IMR-90 (cell line): ENCODE results near the gene PMF1. TPM values are rescaled to one million over a fixed set of nuclear protein-coding genes. Genes with fewer than 3 reads are reported as not detected.
"Not testable (repeated sequence)": the region's sequence is repeated elsewhere in the genome, so short reads cannot be mapped to it uniquely, and the experiment has no call there.

ENCODE experiments used
- ATAC-seq: fragments of 200-7000 bp; cut with Tn5 transposase; 2 replicates; pipeline ENCODE4 v1.9.1; 2020; ENCODE audit warnings: low read depth, mild to moderate bottlenecking, moderate library complexity
- BruUV-seq: library from RNA; stranded (reverse); fragments of 400-500 nt; replicated peaks from 2 replicates; lab custom pipeline; 2021; lab: Mats Ljungman, UMichigan
- CTCF ChIA-PET: fragments of 300-600 bp; formaldehyde crosslinking; extraction: SDS; loops from one replicate; lab custom pipeline; 2021; ENCODE audit warnings: antibody characterized with exemption; lab: Yijun Ruan, JAX
- POLR2A ChIA-PET: fragments of 300-600 bp; sonication (Branson Sonifier 250); formaldehyde crosslinking; loops from one replicate; lab custom pipeline; 2022; ENCODE audit warnings: antibody characterized with exemption; ENCODE audit not compliant: unreplicated experiment; lab: Charles Lee
- DNase-seq: peaks from one replicate; pipeline ENCODE4 v3.0.0; 2013
- H2AFZ ChIP-seq: replicated peaks from 2 replicates; pipeline ENCODE3; 2013; ENCODE audit warnings: low read length, mild to moderate bottlenecking; ENCODE audit not compliant: poor library complexity
- H2AK5ac ChIP-seq: 2 replicates; pipeline ENCODE4 v1.6.1; 2013; ENCODE audit warnings: low read depth, low read length, inconsistent platforms
- H2AK9ac ChIP-seq: replicated peaks from 2 replicates; pipeline ENCODE3; 2013; ENCODE audit warnings: mild to moderate bottlenecking, low read depth, low read length, moderate library complexity; ENCODE audit not compliant: poor library complexity
- H2BK120ac ChIP-seq: 2 replicates; pipeline ENCODE4 v1.6.1; 2013; ENCODE audit warnings: low read depth, low read length, inconsistent platforms
- H2BK15ac ChIP-seq: 3 replicates; pipeline ENCODE4 v1.6.1; 2013; ENCODE audit warnings: low read depth, low read length, inconsistent platforms
- H2BK20ac ChIP-seq: 2 replicates; pipeline ENCODE4 v1.6.1; 2013; ENCODE audit warnings: low read depth, mild to moderate bottlenecking, inconsistent platforms, low read length, moderate library complexity
- H2BK5ac ChIP-seq: 2 replicates; pipeline ENCODE4 v1.6.1; 2013; ENCODE audit warnings: mild to moderate bottlenecking, low read depth, low read length, inconsistent platforms; ENCODE audit not compliant: poor library complexity, severe bottlenecking
- H3K14ac ChIP-seq: replicated peaks from 2 replicates; pipeline ENCODE4 v1.6.1; 2013; ENCODE audit warnings: low read depth, low read length, inconsistent platforms
- H3K18ac ChIP-seq: 2 replicates; pipeline ENCODE4 v1.6.1; 2013; ENCODE audit warnings: low read depth, low read length, control low read depth
- H3K23ac ChIP-seq: 2 replicates; pipeline ENCODE4 v1.6.1; 2013; ENCODE audit warnings: low read depth, low read length, inconsistent platforms
- H3K27ac ChIP-seq: 2 replicates; pipeline ENCODE4 v1.5.1; 2013; ENCODE audit warnings: mild to moderate bottlenecking, control low read depth, low read length; ENCODE audit not compliant: insufficient read depth
- H3K27me3 ChIP-seq: 2 replicates; pipeline ENCODE4 v1.6.1; 2013; ENCODE audit warnings: low read length; ENCODE audit not compliant: control insufficient read depth, insufficient read depth
- H3K36me3 ChIP-seq: 2 replicates; pipeline ENCODE4 v1.6.1; 2013; ENCODE audit warnings: low read length, mixed read lengths; ENCODE audit not compliant: control insufficient read depth, insufficient read depth
- H3K4ac ChIP-seq: 2 replicates; pipeline ENCODE4 v1.6.1; 2013; ENCODE audit warnings: low read depth, low read length, inconsistent platforms
- H3K4me1 ChIP-seq: 2 replicates; pipeline ENCODE4 v1.6.1; 2013; ENCODE audit warnings: low read length, mixed read lengths; ENCODE audit not compliant: control insufficient read depth, insufficient read depth
- H3K4me2 ChIP-seq: 2 replicates; pipeline ENCODE4 v1.6.1; 2013; ENCODE audit warnings: low read depth, mild to moderate bottlenecking, control low read depth, low read length, moderate library complexity
- H3K4me3 ChIP-seq: 2 replicates; pipeline ENCODE4 v1.5.1; 2013; ENCODE audit warnings: low read depth, mild to moderate bottlenecking, control low read depth, low read length, moderate library complexity; ENCODE audit not compliant: insufficient read depth
- H3K56ac ChIP-seq: 2 replicates; pipeline ENCODE4 v1.6.1; 2013; ENCODE audit warnings: low read length, inconsistent platforms; ENCODE audit not compliant: insufficient read depth; ENCODE audit errors: extremely low read depth
- H3K79me1 ChIP-seq, 2 experiments: 2 replicates each; pipeline ENCODE4 v1.6.1; 2013; ENCODE audit warnings: low read length in 2 of 2, inconsistent platforms in 1 of 2, low read depth in 1 of 2
- H3K9ac ChIP-seq: 2 replicates; pipeline ENCODE4 v1.6.1; 2013; ENCODE audit warnings: low read depth, low read length, control low read depth
- H3K9me1 ChIP-seq: 2 replicates; pipeline ENCODE4 v1.6.1; 2013; ENCODE audit warnings: low read length, inconsistent platforms; ENCODE audit not compliant: insufficient read depth
- H3K9me3 ChIP-seq: 2 replicates; pipeline ENCODE4 v1.6.1; 2013; ENCODE audit warnings: low read length; ENCODE audit not compliant: control insufficient read depth, insufficient read depth
- H4K20me1 ChIP-seq: 2 replicates; pipeline ENCODE4 v1.6.1; 2013; ENCODE audit warnings: low read length, inconsistent platforms; ENCODE audit not compliant: insufficient read depth
- H4K5ac ChIP-seq: 2 replicates; pipeline ENCODE4 v1.6.1; 2013; ENCODE audit warnings: mild to moderate bottlenecking, low read depth, low read length, control low read depth
- H4K8ac ChIP-seq, 2 experiments: 2 replicates each; pipeline ENCODE4 v1.6.1; 2013; ENCODE audit warnings: low read depth in 2 of 2, low read length in 2 of 2, control low read depth in 1 of 2, inconsistent platforms in 1 of 2
- H4K91ac ChIP-seq: 2 replicates; pipeline ENCODE4 v1.6.1; 2013; ENCODE audit warnings: low read depth, low read length, inconsistent platforms; ENCODE audit not compliant: insufficient read depth
- BHLHE40 ChIP-seq: fragments of 150-350 bp; IDR thresholded peaks from 2 replicates; pipeline ENCODE4 v1.6.1; 2016; ENCODE audit warnings: mild to moderate bottlenecking, low read depth, low read length
- FOS ChIP-seq: fragments of 150-350 bp; IDR thresholded peaks from 2 replicates; pipeline ENCODE4 v1.6.1; 2016; ENCODE audit warnings: low read depth, low read length
- MAFK ChIP-seq: IDR thresholded peaks from 2 replicates; pipeline ENCODE4 v1.6.1; 2012; ENCODE audit warnings: low read depth, low read length, improper control_type of control experiment
- NFE2L2 ChIP-seq: fragments of 150-350 bp; IDR thresholded peaks from 2 replicates; pipeline ENCODE4 v1.6.1; 2016; ENCODE audit warnings: low read depth, mild to moderate bottlenecking, low read length
- WGBS, 2 experiments: methylation state at CpG; one replicate each; pipeline versions ENCODE4 v1.1.5 to v1.1.7; 2013; ENCODE audit warnings: missing lambda C conversion rate in 2 of 2; ENCODE audit not compliant: insufficient read length in 1 of 2; ENCODE audit errors: extremely low coverage in 2 of 2; 5-methylcytosine and 5-hydroxymethylcytosine counted together
- dilution Hi-C: fragments of 300-500 bp; cut with HindIII; formaldehyde crosslinking; loops from one replicate; pipeline ENCODE4 v1.14.3; 2018; ENCODE audit warnings: low sequenced_read_pairs; ENCODE audit not compliant: unreplicated experiment
- in situ Hi-C: fragments of 300-500 bp; cut with MboI; formaldehyde crosslinking; loops from 3 replicates; pipeline ENCODE4 v1.14.3; 2019; ENCODE audit warnings: low sequenced_read_pairs, inconsistent platforms, mixed read lengths
- intact Hi-C: fragments of 100-400 bp; cut with micrococcal nuclease; formaldehyde crosslinking; loops from 2 replicates; pipeline ENCODE4 v1.10.0; 2022
- polyA plus RNA-seq, 3 experiments: library from polyadenylated mRNA; depleted of rRNA; stranded (reverse); fragments of >200 nt; gene quantifications; 2 replicates each; pipeline ENCODE4 v1.2.3, GENCODE V29; 2012; ENCODE audit warnings: low replicate concordance in 1 of 3
- total RNA-seq: library from RNA; depleted of rRNA; stranded (reverse); fragments of >200 nt; gene quantifications from 2 replicates; pipeline ENCODE4 v1.2.3, GENCODE V29; 2012

PMF1 gene
- total and polyA plus RNA-seq, 2 of the 4 experiments (the other 2 are of a cell fraction), result 54.8 to 73.4 TPM

DNA sequence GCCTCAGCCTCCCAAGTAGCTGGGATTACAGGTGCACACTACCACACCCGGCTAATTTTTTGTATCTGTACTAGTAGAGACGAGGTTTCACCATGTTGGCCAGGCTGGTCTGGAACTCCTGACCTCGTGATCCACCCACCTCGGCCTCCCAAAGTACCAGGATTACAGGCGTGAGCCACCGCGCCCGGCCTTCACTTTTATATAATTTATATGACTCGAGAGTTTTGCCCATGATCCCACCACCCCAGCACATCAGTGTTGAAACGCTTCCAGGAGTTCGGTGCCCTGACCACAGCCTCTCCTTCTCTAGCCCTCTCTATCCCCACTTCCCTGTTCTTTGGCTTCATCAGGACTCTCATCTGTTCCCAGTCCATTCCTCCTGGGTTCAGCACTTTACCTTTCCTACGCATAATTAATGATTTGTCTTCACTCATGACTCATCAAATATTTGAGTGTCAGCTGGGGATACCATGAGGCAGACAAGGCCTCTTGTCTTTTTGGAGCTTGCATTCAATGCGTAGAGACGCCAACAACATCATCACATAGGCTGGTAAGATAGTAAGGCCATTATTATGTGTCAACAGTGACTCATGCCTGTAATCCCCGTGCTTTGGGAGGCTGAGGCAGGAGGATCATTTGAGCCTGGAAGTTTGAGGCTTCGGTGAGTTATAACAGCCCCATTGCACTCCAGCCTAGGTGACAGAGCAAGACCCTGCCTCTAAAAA, 1.4 kb downstream of the PMF1 start:
- Histone ChIP-seq H3K4me1 (0 out of 2 replicates have a peak, but pooled peaks cover 2% of the 10 kb centered on the region), H3K4ac (no peak overlapping the region), H4K5ac (no peak overlapping the region), H3K18ac (no peak overlapping the region), H2BK5ac (no peak overlapping the region), H3K9me3 (no peaks in the 10 kb centered on the region), H3K56ac (no peak overlapping the region), H3K9ac (peak overlapping the region; percentile 60; the same call in 1 of the 2 replicates), H2BK20ac (no peak overlapping the region), H3K23ac (0 out of 2 replicates have a peak overlapping the region, but pooled peaks have one; percentile 60), H2BK120ac (no peak overlapping the region), H4K91ac (no peak overlapping the region), H3K4me3 (0 out of 2 replicates have a peak overlapping the region, but pooled peaks have one; percentile 74), H4K20me1 (no peaks in the 10 kb centered on the region), H2AK5ac (peak overlapping the region; percentile 50; the same call in 1 of the 2 replicates), H3K14ac (no peak overlapping the region), H3K36me3 (peaks cover 14% of the 10 kb centered on the region), H3K9me1 (0 out of 2 replicates have a peak, but pooled peaks cover 5% of the 10 kb centered on the region), H3K4me2 (peak overlapping the region; percentile 86; the same call in 1 of the 2 replicates), H2AFZ (no peak overlapping the region), H3K27ac (no peak overlapping the region), H2AK9ac (peak overlapping the region; percentile 53), H3K79me1 (peaks cover 12 to 39% of the 10 kb centered on the region in 2 experiments), H4K8ac (peak overlapping the region in 1 of 2 experiments; percentile 37; a peak in 2 of 4 replicates), H2BK15ac (no peak overlapping the region), H3K27me3 (no peaks in the 10 kb centered on the region)
- DNase-seq (peak; percentile 41), ATAC-seq (no peak)
- peak; percentile 68; the same call in 1 of the 2 replicates for TF ChIP-seq NFE2L2
- 0 out of 2 replicates have a peak, but pooled peaks have one; percentile 32 for TF ChIP-seq MAFK
- TF ChIP-seq BHLHE40, result no peak
- TF ChIP-seq FOS, result 0 out of 2 replicates have a peak, but pooled peaks have one; percentile 13
- BruUV-seq, result no TSS peak
- ChIA-PET CTCF (interaction anchor here (1.6 kb wide), 1 partner anchor 84 kb away, joined by 4 read pairs; no protein-coding TSS in a partner anchor), POLR2A (interaction anchor here (1.0 kb wide), 1 partner anchor 18 kb away, joined by 3 read pairs; no protein-coding TSS in a partner anchor)
- dilution Hi-C loops (no loop called here), intact Hi-C loops (no loop called here), in situ Hi-C loops (loop anchor here (5.0 kb wide), 1 partner anchor 52 kb away; no protein-coding TSS in a partner anchor)
- WGBS, 2 experiments, result 94% methylated on average over 9 of the region's 16 CpGs; no CpG with 5 or more reads in 1 of the 2 experiments

DNA sequence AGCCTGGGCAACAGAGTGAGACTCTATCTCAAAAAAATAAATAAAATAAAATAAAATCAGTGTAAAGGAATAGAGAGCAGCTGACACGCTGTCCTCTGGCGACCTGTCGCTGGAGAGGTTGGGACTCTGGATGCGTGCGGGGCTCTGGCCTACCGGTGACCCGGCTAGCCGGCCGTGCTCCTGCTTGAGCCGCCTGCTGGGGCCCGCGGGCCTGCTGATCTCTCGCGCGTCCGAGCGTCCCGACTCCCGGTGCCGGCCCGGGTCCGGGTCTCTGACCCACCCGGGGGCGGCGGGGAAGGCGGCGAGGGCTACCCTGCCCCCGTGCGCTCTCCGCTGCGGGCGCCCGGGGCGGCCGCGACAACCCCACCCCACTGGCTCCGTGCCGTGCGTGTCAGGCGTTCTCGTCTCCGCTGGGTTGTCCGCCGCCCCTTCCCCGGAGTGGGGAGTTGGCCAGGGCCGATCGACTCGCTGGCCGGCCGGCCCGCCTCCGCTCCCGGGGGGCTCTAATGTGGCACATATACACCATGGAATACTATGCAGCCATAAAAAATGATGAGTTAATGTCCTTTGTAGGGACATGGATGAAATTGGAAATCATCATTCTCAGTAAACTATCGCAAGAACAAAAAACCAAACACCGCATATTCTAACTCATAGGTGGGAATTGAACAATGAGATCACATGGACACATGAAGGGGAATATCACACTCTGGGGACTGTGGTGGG, 3.7 kb downstream of the PMF1 start:
- H3K56ac ChIP-seq, H3K18ac ChIP-seq, H3K4me2 ChIP-seq, H4K5ac ChIP-seq, H3K27me3 ChIP-seq, H3K27ac ChIP-seq, dilution Hi-C loops, H2BK5ac ChIP-seq, H4K91ac ChIP-seq, H3K14ac ChIP-seq, H3K23ac ChIP-seq, H2BK15ac ChIP-seq, POLR2A ChIA-PET, H2BK120ac ChIP-seq, H2AFZ ChIP-seq, H3K36me3 ChIP-seq, H4K8ac ChIP-seq, CTCF ChIA-PET, H2AK9ac ChIP-seq, H3K4ac ChIP-seq, H2AK5ac ChIP-seq, H3K4me1 ChIP-seq, DNase-seq, H3K9me3 ChIP-seq, BruUV-seq, H3K9me1 ChIP-seq, H4K20me1 ChIP-seq, H2BK20ac ChIP-seq, intact Hi-C loops, in situ Hi-C loops, H3K9ac ChIP-seq, H3K4me3 ChIP-seq, ATAC-seq: not testable (repeated sequence)
- WGBS, 2 experiments, result 100% methylated on average over 23 of the region's 55 CpGs; no CpG with 5 or more reads in 1 of the 2 experiments
- H3K79me1 ChIP-seq, result peaks cover 19 to 51% of the 10 kb centered on the region in 2 experiments
